ENCODE results near the gene AQP1.

AQP1 gene

DNA sequence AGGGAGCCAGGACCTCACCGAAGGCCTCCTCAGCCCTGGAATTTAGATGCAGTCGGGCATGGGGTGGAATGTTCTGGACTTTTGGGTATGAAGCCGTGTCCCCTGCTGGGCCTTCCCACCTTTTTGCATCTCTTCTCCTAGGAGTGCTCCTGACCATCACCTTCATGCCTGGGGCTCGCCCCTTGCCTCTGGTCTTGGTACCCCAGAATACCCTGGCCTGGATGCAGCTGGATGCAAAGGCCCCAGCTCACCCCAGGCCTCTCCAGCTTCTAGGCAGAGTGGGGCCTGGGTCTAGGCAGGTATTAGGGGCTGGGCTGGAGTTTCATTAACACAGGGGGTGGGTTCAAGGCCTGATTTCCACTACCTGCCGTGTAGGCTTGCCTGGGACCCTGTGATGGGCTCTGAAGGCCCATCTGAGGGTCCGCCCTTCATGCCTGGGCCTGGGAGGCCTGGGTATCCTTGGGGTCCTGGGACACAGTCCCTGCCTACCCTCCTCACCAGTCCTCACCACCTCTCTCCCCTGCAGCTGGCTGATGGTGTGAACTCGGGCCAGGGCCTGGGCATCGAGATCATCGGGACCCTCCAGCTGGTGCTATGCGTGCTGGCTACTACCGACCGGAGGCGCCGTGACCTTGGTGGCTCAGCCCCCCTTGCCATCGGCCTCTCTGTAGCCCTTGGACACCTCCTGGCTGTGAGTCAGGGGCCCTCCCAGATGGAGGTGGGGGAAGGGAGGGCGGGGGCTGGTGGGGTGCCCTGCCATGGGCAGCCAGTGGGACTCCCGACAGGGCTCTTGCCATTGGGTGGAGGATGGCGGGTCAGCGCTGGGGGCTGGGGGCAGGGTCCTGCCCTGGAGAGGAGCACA lies 10.1 kb downstream of the AQP1 start:
- DNase-seq (ENCODE audit: low read depth), result no peak

DNA sequence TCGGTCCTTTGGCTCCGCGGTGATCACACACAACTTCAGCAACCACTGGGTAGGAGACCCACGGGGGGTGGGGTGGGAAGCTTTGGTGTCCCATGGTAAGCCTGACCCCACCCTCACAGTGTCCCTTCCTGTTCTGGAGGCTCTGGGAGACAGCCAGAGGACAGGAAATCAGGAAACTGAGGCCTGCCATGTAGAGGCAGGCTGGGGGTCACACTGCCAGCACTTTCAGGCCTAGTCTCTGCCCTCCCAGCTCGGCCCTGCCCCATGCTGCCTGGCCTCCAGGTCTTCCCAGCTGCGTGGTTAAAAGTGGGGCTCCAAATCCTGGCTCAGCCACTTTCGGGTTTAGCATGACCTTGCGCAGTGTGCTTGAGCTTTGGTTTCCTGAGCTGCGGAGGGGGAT lies 10.9 kb downstream of the AQP1 start:
- no peak for DNase-seq (ENCODE audit: low read depth)

DNA sequence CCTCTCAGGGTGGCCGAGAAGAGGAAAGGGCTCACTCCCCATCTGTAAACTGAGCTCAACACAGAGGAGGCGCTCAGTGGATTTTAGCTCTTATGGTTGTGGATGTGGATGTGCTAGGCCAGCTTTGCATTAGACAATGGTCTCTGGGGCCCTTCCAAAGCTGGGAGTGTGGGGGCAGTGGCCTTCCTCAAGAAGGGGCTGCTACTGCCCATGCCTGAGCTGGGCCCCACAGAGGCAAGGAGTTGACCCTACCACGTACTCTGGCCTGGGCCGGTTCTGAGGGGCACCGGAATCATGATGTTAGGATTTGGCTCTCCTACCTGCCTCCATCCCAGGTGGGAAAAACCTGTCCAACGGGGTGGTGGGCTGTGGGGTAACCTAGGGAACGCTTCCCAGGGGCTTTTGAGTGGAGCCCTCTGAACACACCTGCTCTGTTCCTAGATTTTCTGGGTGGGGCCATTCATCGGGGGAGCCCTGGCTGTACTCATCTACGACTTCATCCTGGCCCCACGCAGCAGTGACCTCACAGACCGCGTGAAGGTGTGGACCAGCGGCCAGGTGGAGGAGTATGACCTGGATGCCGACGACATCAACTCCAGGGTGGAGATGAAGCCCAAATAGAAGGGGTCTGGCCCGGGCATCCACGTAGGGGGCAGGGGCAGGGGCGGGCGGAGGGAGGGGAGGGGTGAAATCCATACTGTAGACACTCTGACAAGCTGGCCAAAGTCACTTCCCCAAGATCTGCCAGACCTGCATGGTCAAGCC lies 11.5 kb downstream of the AQP1 start:
- no peak for DNase-seq (ENCODE audit: low read depth)

DNA sequence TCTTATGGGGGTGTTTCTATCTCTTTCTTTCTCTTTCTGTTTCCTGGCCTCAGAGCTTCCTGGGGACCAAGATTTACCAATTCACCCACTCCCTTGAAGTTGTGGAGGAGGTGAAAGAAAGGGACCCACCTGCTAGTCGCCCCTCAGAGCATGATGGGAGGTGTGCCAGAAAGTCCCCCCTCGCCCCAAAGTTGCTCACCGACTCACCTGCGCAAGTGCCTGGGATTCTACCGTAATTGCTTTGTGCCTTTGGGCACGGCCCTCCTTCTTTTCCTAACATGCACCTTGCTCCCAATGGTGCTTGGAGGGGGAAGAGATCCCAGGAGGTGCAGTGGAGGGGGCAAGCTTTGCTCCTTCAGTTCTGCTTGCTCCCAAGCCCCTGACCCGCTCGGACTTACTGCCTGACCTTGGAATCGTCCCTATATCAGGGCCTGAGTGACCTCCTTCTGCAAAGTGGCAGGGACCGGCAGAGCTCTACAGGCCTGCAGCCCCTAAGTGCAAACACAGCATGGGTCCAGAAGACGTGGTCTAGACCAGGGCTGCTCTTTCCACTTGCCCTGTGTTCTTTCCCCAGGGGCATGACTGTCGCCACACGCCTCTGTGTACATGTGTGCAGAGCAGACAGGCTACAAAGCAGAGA lies 12.2 kb downstream of the AQP1 start:
- no peak for DNase-seq (ENCODE audit: low read depth)

DNA sequence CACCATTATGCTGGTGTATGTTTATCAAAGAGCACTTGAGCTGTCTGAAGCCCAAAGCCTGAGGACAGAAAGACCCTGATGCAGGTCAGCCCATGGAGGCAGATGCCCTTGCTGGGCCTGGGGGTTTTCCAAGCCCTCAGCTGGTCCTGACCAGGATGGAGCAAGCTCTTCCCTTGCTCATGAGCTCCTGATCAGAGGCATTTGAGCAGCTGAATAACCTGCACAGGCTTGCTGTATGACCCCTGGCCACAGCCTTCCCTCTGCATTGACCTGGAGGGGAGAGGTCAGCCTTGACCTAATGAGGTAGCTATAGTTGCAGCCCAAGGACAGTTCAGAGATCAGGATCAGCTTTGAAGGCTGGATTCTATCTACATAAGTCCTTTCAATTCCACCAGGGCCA lies 13.0 kb downstream of the AQP1 start:
- no peak for DNase-seq (ENCODE audit: low read depth)

DNA sequence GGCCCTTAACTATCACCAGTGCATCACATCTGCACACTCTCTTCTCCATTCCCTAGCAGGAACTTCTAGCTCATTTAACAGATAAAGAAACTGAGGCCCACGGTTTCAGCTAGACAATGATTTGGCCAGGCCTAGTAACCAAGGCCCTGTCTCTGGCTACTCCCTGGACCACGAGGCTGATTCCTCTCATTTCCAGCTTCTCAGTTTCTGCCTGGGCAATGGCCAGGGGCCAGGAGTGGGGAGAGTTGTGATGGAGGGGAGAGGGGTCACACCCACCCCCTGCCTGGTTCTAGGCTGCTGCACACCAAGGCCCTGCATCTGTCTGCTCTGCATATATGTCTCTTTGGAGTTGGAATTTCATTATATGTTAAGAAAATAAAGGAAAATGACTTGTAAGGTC lies 13.5 kb downstream of the AQP1 start:
- DNase-seq (ENCODE audit: low read depth), result no peak

DNA sequence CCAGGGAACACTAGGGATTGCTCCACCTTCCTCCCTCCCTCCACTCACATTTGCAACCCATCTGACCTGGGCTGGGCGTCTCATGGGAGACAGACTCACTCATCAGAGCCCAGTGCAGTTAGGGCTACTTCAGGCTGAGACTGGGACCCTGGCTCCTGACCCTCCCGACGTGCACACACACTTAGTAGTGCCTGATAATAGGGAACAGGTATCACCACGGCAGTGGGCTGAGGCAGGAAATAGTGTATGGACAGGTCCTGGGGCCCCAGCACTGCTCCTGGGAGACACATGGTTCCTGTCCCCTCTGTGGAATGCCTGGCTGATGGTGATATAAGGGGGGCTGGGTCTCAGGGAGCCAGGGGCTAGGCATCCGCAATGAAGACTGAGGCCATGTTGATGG lies 14.3 kb downstream of the AQP1 start:
- DNase-seq (ENCODE audit: low read depth), result no peak

DNA sequence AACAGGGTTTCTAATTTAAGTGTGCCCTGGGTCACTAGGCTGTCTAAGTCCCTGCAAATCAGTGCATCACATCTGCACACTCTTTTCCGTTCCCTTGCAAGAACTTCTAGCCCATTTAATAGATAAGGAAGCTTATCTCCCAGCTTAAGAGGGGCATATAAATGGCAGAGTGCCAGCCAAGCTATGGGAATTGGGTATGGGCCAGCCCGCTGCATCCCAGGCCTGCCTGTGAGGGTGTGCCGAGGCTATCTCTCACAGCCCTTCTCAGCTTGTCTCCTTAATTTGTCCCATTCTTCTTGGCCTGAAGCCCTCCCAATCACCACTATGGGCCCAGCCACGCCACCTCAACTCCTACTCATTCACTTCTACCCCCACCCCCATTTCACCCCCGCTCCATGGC lies 14.7 kb downstream of the AQP1 start:
- peak; percentile 83 for DNase-seq (ENCODE audit: low read depth)

DNA sequence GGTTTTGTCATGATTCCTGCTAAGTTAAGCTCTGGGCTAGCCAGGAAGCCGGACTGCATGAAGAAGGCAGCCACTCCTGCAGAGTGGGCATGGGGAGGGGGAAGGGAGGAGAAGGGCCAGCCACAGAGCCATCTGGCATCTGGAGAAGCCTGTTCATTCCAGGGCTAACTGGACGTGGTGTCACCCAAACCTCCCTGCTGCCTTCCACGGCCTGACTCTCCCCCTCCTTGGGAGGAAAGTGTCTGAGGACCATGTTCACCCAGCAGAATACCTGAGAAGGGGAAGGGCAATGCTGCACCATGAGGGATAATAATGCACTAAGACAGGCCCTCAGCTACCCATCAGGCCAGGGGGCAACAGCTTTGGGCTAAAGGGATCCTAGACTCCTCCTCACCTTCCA lies 15.4 kb downstream of the AQP1 start:
- no peak for DNase-seq (ENCODE audit: low read depth)

DNA sequence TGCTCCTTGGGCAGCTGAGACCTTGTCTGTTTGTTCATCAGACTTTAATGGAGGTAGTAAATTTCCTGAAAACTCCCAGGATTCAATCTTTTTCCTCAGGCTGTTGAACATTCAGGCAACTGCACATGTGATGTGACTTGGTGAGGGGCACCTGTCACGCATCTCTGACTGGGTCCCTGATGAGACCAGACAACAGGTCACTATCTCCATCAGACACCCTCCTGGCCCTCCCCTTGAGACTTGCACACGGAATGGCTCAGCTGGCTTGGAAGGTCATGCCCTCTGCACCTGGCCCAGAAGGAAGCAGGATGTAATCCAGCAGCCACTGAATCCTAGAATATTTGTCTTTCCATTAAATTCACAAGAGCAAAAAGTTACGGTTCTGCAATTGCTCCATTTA lies 15.9 kb downstream of the AQP1 start:
- no peak for DNase-seq (ENCODE audit: low read depth)

DNA sequence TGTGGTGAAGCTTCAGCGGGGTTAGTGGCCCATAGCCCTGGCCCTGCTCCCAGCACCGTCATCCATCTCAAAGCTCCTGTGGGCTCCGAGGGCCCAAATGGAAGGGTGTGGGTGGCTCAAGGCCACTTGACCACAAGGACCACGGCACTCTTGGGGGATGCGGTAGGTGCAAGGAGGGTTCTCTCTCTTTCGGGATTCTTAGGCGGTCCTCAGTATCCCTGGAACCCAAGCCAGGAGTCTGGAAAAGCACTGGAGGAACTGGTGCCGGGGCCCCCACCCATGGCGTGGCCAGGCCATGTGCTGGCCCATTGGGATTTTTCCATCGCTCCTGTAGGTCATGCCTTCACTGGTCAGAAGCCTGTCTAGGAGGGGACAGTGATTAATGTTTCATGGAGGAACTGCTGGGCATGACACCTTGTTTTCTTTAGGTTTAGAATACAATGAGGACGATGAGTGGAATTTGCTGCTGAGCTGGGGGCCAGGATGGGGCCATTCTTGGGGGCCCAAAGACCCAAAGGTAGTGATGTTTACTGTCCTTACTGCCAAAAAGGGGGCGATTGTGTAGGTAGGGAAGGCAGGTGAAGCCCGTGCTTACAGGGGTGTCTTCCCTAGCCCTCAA lies 16.7 kb downstream of the AQP1 start:
- no peak for DNase-seq (ENCODE audit: low read depth)

DNA sequence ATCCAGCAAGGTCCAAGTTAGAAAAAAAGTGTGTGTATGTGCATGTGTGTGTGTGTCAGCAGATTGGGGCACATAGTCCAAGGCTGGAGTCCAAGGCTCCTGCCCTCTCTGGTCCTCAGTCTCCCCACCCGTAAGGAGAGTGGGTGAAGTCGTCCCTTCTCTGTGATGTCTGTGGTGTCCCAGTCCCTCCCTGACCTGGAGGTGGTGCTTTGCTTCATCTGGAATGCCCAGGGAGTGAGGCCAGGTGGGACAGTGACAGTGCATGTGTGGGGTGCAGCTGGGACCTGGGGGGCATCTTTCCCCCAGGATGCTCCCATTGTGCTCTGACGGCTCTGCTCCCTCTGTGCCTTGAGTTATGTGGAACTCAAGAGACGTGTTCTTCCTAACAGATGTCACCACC lies 18.0 kb downstream of the AQP1 start:
- DNase-seq (ENCODE audit: low read depth), result no peak

DNA sequence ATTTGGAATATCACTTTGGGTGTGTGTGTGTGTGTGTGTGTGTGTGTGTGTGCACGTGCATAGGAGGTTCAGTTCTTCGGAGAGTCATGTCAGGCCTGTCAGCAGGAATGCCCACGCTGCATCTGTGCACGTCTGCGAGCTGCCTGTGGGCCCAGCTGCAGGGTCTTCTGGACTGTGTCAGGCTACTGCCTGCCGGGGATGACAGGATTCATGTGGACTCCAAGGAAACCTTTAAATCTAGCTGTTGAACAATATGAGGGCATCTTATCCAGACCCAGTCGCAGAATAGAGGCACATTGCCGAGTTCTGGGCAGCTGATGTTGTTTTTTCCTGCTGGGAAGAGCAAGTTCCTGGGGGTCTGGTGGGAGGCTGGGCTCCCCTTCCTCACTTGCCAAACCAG lies 19.0 kb downstream of the AQP1 start:
- DNase-seq (ENCODE audit: low read depth), result no peak

DNA sequence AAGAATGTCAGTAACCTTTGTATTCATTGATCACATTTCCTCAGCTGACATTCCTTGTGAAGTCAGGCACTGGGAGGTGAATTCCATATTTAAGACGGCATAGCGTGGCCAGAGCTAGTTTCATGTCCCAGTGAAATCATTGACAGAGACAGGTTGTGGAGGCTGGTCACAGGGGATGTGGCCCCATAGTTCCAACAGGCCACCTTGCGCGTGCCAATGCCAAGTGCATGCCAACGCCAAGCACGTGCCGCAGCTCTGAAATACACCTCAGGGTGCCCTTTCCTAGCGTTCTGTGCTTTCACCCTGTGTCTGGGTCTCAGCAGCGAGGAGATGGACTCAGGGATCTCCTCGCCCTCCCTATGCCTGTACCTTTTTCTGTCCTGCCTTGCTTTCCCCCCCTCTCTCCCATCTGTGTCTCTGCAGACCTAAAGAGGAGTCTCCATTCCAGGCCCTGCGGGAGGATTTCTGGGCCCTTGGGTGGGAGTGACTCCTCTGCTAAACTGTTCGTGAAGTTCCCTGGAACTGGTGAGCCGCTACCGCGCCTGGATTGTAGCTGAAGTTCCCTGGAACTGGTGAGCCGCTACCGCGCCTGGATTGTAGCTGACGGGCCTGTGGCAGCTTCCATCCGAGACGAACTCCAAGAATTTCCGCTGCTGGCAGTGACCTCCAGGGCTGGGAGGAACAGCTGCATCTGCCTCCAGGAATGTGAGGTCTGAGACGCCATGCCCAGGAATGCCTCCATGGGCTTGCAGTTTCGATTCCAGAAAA lies 19.7 kb downstream of the AQP1 start:
- DNase-seq (ENCODE audit: low read depth), result no peak

DNA sequence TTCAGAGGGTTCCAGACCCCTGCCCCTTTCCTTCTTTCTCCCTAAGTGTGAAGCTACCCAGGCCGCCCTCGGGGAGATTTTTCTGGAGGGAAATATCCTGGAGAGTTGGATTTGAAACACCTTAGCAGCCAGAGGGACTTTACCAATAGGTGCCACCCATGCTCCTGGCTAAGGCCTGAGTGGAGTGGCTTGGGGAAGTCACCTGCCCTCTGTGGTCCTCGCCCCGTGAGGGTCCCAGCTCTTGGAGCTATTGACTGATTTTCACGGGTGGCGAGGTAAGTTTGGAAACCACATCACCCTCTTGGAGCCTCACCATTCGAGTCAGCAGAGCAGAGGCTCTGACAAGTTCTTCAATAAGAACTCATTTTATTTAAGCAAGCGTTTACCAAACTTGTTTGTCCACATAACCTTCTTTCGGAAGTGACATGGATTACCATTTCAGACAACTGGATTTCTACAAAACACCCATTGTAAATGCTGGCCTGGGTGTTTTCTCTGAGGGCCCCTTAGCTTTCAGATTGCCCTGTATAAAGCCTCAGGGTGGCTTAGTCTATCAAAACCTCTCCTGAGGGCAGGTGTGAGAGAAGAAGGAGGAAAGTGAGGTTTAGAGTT lies 20.4 kb downstream of the AQP1 start:
- no peak for DNase-seq (ENCODE audit: low read depth)

DNA sequence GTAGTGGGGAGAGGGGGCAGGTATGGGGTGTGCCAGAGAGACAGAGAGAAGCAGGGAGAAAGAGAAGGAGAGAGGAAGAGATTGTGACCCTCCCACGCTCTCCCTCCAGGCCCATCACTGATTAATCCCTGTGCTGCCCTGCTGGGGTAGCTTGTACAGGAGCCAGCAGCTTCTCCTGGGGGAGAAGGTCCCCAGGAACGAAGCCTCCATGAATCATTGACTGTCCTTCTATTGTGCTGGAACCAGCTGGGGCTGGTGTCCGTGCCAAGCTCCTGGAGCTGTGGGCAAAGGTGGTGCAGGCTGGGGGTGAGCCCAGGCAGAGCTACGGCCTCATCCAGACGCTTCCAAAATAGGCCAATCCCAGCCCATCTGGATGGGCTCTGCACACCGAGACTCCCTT lies 20.9 kb downstream of the AQP1 start:
- DNase-seq (ENCODE audit: low read depth), result no peak

DNA sequence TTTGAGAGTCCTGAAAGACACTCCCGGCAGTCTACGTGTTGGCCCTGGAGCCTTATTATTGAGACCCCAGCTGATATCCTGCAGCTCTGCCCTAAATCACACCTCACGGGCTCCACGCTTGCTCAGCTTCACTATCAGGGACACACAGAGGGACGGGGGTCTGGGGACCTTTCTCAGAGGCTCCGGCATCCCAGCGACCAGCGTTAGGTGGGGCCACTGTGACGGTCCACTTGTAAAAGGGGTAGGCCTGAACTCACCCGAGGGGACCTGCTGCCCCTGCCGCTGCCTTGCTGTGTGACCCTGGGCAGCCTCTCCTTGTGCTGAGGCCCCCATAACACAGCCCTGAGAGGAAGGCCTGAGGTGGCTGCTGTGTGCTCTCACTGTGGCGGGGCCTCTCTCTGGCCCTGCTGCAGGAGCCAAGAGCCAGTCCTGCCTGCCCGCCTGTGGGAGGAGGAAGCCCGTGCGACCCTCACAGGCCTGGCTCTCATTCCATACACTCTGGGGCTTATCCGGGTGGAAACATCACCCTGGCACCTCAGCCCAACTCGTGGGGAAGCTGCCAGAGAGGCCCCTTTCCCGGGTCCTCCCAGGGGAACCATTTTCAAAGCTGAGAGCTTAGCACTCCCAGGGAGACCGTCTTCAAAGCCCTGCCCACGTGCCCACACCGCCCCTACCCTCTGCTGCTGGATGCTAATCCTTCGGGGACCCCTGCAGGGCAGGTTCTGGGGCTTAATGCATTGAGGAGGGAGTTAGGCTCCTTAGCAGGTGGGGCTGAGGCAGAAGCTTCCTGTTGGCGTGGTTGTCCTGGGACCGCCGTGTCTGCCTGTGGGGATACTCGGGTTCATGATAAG lies 21.7 kb downstream of the AQP1 start:
- no peak for DNase-seq (ENCODE audit: low read depth)

DNA sequence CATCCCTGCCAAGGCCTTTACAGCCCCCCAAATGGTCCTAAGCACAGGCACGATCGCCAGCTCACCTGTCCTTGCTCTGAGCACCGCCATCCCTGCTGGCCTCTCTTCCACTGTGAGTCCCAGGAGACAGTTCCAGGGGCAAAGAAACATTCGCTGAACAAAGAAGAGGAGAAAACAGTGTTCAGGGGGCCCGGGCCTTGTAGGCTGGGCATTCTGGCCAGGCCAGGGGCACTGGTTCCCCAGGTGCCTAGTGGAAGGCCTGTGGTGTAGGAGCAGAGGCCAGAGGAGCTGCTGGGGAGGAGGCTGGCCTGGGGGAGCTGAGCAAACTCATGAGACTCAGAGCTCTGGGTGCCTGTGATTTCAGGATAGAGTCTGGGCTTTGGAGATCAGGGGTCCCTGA lies 22.6 kb downstream of the AQP1 start:
- no peak for DNase-seq (ENCODE audit: low read depth)

DNA sequence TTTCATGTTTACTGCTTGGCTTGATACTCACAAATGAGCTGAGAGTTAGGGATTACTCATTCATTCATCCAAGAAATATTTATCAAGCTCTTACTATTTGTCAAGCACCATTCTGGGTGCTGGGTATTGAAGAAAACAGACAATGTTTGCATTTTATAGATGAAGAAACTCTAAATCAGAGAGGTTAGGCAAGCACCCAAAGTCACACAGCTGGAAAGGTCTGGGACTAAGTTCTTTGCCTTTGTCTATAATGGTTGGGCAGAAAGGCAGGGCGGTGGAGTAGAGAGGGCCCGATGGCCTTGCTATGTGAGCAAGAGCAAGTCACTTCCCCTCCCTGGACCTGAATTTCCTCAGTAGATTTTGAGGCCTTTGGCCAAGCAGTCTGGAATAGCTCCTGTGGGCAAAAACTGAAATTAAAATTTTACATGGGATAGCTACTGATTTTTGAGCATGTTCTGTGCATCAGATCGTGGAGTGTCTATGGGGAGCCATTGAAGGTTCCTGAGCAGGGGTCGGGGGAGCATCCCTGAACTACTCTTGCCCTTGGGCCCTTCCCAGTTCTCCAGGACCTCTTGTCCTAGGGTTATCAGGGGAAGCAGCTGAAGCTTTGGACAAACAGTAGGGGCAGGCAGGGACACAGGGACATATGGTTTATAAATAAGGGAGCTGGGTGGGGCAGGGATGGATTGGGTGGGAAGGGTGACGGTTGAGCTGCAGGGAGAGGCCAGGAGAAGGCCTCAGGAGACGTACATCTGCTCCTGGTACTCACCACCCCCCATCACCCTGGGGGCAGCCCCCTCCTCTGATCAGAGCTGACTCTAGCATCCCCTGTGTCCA lies 23.3 kb downstream of the AQP1 start:
- DNase-seq (ENCODE audit: low read depth), result no peak

DNA sequence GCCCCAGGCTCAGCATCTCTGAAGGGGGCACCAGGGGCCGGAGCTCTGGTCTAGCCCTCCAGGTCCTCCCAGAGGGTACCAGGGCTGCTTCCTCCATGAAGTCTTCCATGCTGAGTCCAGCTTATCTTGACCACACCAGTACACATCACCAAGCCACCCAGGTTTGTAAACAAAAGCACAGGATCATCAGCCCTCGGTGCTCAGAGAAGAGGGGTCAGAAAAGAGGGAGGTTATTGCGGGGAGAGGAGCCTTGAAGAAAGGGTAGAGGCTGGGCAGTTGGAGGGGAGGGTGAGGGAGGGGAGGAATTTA lies 23.9 kb downstream of the AQP1 start:
- no peak for DNase-seq (ENCODE audit: low read depth)
